Spleen (tissue), 7 donors: ENCODE data around the gene SOX5.

Experiments
- CTCF ChIP-seq, 11 experiments: fragments of 200-600 bp in 7 of 11; fragments of 450-650 bp in 4 of 11; sonication (generic) in 4 of 11; IDR thresholded peaks in 8 of 11; conservative IDR thresholded peaks in 3 of 11; 1 replicate in 7 of 11; 2 replicates in 4 of 11; pipeline versions ENCODE4 v1.4.0 to v1.8.0; 2016 to 2021; ENCODE audit warnings: antibody characterized with exemption in 11 of 11, inconsistent platforms in 4 of 11, mild to moderate bottlenecking in 1 of 11
- POLR2A ChIP-seq, 3 donors: fragments of 450-650 bp; IDR thresholded peaks; one replicate each; pipeline ENCODE4 v1.5.1; 2017; ENCODE audit warnings: antibody characterized with exemption in 3 of 3, mild to moderate bottlenecking in 1 of 3
- POLR2AphosphoS5 ChIP-seq, 3 donors: sonication (generic); formaldehyde crosslinking; IDR thresholded peaks; one replicate each; pipeline ENCODE4 v1.5.1; 2017; ENCODE audit warnings: antibody characterized with exemption in 3 of 3
- donor health status: DM: no; HTN: no; CAD: no; lungs with moderate emphysema.
- donor health status: DM: no; HTN: no; CAD: no.
- donor health status: DM: no; HTN: no; CAD: no.

DNA sequence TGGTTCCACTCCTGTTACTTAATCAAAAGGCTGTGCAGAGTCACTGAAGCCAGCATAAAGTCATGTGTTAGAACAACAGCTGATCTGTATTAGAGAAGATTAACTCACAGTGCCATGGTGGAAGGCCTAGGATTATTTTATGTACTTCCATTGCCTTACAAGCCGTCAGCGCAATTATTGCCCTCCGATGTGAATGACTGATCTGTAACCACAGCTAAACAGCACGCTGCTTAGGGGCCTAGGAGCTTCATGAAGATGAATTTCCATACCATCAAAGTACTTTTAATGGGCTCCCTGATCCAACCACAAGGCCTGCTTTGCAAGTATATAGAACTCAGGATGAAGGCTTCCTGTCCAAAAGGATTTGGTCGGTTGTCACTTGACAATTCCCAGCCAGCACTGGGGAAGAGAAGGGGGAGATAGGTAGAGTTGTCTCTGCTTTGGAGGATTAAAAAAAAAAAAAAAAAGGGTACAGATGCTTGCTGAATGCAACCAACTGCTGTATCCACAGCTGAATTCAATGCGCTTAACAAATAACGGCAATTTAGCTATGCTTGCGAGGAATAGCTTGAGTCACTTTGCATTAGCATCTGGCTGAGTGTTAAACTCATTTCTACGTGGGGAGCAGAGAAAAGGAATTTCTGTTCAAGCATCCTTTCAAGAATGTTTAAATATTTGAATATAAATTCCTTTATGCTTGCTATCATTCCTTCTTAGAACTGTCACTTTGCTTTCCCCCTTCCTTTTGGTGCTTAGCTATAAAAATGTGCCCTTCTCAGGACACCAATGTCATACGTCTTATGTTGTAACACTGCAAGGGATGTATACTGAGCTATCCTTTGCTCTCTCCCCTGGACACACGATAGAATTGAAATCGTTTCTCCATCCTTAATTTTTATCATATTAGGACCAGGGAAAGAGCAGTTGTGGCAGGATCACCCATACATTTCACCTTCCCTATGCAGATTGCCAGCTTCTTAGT, 387.8 kb downstream of the SOX5 start:
- TF ChIP-seq CTCF (IDR thresholded peaks at IDR 0.05 in 8 of 11, conservative IDR thresholded peaks at IDR 0.05 in 3 of 11), result no peak
- no peak for TF ChIP-seq POLR2AphosphoS5 (IDR thresholded peaks at IDR 0.05)
- TF ChIP-seq POLR2A (IDR thresholded peaks at IDR 0.05), result no peak
